ENCODE results near the gene PAK4. TPM values are rescaled to one million over a fixed set of nuclear protein-coding genes. Genes with fewer than 3 reads are reported as not detected.

The PAK4 gene
- total RNA-seq, 1 experiment from 2014 or later = 90.1 TPM

DNA sequence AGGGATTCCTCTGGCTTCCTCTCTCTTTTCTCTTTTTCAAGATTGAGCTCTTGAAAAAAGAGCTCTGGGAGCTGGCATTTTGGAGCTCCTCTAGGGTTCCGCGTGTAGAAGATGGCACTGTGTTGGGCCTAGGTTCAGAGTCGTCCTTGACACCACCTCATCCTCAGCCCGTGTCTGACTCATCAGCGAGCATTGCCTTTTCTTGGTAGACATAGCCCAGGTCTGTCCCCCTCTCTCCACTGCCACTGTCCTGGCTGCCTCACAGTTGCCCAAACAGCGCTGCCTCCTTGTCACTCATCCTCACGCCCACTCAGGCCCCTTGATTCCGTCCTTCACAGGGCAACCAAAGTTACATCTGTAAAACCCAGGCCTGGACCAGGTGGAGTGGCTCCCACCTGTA, 24.6 kb downstream of the PAK4 start:
- Histone ChIP-seq H3K9ac (ENCODE audit: low read length) (no peak overlapping the region), H3K9me3 (ENCODE audit: control insufficient read depth in 1 of 2, insufficient read depth in 1 of 2, low read depth in 1 of 2, low read length in 2 of 2) (no peaks in the 10 kb centered on the region), H3K4me3 (replicated peaks in 1 of 2; ENCODE audit: low read depth in 1 of 2, low read length in 2 of 2) (no peak overlapping the region), H3K79me2 (ENCODE audit: insufficient read depth, low read length) (peaks cover 92% of the 10 kb centered on the region), H3K27ac (ENCODE audit: low read depth, low read length) (no peak overlapping the region), H3K27me3 (ENCODE audit: insufficient read depth, low read length) (no peaks in the 10 kb centered on the region), H3K4me2 (ENCODE audit: low read length) (no peak overlapping the region), H4K20me1 (ENCODE audit: insufficient read depth) (no peaks in the 10 kb centered on the region), H3K9me2 (ENCODE audit: insufficient read depth) (no peaks in the 10 kb centered on the region), H3K4me1 (ENCODE audit: control insufficient read depth in 1 of 2, insufficient read depth in 2 of 2, low read length in 2 of 2) (peaks cover 19 to 29% of the 10 kb centered on the region in 2 experiments), H2AFZ (ENCODE audit: low read depth, low read length, poor library complexity, severe bottlenecking) (no peak overlapping the region), H3K36me3 (ENCODE audit: control insufficient read depth in 1 of 2, insufficient read depth in 2 of 2, low read length in 2 of 2) (no peaks in the 10 kb centered on the region)
- ChIA-PET RAD21 (ENCODE audit: low non-redundant PET in 1 of 2, low total read pairs in 2 of 2, uncharacterized antibody in 2 of 2, unreplicated experiment in 2 of 2) (no interaction called here), POLR2A (no interaction called here), CTCF (interaction anchor here (0.8 kb wide), 1 partner anchor 188 kb away, joined by 3 read pairs; no protein-coding TSS in a partner anchor)
- no peak for DNase-seq (ENCODE audit: low read depth, low spot score)
- TF ChIP-seq FOSL1 (IDR thresholded peaks at IDR 0.05; ENCODE audit: low read depth) (no peak), CEBPB (IDR thresholded peaks at IDR 0.05; ENCODE audit: low read depth) (no peak), CBX3 (IDR thresholded peaks at IDR 0.05; ENCODE audit: low read depth) (no peak), EGR1 (IDR thresholded peaks at IDR 0.05; ENCODE audit: low read depth) (no peak), EZH2phosphoT487 (IDR thresholded peaks at IDR 0.05; ENCODE audit: borderline replicate concordance) (no peak), ZFX (IDR thresholded peaks at IDR 0.05) (no peak), SIN3A (IDR thresholded peaks at IDR 0.05; ENCODE audit: low read depth) (no peak), TCF7L2 (IDR thresholded peaks at IDR 0.05; ENCODE audit: borderline replicate concordance, extremely low read depth, insufficient read depth, insufficient read length) (no peak), YY1 (IDR thresholded peaks at IDR 0.05; ENCODE audit: extremely low read depth, insufficient replicate concordance, low read depth, low read length) (no peak), POLR2A (IDR thresholded peaks at IDR 0.05; ENCODE audit: borderline replicate concordance, extremely low read depth, insufficient read depth, insufficient read length) (no peak), RAD21 (IDR thresholded peaks at IDR 0.05; ENCODE audit: low read depth) (no peak), ZNF274 (IDR thresholded peaks at IDR 0.05; ENCODE audit: low read depth, low read length) (no peak), POLR2AphosphoS5 (IDR thresholded peaks at IDR 0.05; ENCODE audit: low read depth, low read length) (no peak), ELF1 (IDR thresholded peaks at IDR 0.05; ENCODE audit: borderline replicate concordance, low read depth) (no peak)
- TF ChIP-seq, protein P1, sequence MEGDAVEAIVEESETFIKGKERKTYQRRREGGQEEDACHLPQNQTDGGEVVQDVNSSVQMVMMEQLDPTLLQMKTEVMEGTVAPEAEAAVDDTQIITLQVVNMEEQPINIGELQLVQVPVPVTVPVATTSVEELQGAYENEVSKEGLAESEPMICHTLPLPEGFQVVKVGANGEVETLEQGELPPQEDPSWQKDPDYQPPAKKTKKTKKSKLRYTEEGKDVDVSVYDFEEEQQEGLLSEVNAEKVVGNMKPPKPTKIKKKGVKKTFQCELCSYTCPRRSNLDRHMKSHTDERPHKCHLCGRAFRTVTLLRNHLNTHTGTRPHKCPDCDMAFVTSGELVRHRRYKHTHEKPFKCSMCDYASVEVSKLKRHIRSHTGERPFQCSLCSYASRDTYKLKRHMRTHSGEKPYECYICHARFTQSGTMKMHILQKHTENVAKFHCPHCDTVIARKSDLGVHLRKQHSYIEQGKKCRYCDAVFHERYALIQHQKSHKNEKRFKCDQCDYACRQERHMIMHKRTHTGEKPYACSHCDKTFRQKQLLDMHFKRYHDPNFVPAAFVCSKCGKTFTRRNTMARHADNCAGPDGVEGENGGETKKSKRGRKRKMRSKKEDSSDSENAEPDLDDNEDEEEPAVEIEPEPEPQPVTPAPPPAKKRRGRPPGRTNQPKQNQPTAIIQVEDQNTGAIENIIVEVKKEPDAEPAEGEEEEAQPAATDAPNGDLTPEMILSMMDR (IDR thresholded peaks at IDR 0.05 in 2 of 3, conservative IDR thresholded peaks at IDR 0.05 in 1 of 3; ENCODE audit: borderline replicate concordance in 1 of 3, insufficient read depth in 1 of 3, low read depth in 2 of 3, low read length in 2 of 3) = no peak
- TF ChIP-seq, protein P2, sequence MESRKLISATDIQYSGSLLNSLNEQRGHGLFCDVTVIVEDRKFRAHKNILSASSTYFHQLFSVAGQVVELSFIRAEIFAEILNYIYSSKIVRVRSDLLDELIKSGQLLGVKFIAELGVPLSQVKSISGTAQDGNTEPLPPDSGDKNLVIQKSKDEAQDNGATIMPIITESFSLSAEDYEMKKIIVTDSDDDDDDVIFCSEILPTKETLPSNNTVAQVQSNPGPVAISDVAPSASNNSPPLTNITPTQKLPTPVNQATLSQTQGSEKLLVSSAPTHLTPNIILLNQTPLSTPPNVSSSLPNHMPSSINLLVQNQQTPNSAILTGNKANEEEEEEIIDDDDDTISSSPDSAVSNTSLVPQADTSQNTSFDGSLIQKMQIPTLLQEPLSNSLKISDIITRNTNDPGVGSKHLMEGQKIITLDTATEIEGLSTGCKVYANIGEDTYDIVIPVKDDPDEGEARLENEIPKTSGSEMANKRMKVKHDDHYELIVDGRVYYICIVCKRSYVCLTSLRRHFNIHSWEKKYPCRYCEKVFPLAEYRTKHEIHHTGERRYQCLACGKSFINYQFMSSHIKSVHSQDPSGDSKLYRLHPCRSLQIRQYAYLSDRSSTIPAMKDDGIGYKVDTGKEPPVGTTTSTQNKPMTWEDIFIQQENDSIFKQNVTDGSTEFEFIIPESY (IDR thresholded peaks at IDR 0.05; ENCODE audit: extremely low read depth, insufficient replicate concordance, low read length) = no peak
- TF ChIP-seq, protein P3, sequence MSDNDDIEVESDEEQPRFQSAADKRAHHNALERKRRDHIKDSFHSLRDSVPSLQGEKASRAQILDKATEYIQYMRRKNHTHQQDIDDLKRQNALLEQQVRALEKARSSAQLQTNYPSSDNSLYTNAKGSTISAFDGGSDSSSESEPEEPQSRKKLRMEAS (IDR thresholded peaks at IDR 0.05) = no peak
- TF ChIP-seq, protein P4, sequence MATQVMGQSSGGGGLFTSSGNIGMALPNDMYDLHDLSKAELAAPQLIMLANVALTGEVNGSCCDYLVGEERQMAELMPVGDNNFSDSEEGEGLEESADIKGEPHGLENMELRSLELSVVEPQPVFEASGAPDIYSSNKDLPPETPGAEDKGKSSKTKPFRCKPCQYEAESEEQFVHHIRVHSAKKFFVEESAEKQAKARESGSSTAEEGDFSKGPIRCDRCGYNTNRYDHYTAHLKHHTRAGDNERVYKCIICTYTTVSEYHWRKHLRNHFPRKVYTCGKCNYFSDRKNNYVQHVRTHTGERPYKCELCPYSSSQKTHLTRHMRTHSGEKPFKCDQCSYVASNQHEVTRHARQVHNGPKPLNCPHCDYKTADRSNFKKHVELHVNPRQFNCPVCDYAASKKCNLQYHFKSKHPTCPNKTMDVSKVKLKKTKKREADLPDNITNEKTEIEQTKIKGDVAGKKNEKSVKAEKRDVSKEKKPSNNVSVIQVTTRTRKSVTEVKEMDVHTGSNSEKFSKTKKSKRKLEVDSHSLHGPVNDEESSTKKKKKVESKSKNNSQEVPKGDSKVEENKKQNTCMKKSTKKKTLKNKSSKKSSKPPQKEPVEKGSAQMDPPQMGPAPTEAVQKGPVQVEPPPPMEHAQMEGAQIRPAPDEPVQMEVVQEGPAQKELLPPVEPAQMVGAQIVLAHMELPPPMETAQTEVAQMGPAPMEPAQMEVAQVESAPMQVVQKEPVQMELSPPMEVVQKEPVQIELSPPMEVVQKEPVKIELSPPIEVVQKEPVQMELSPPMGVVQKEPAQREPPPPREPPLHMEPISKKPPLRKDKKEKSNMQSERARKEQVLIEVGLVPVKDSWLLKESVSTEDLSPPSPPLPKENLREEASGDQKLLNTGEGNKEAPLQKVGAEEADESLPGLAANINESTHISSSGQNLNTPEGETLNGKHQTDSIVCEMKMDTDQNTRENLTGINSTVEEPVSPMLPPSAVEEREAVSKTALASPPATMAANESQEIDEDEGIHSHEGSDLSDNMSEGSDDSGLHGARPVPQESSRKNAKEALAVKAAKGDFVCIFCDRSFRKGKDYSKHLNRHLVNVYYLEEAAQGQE (IDR thresholded peaks at IDR 0.05; ENCODE audit: low read depth) = no peak
- intact Hi-C loops (cut with micrococcal nuclease) = no loop called here
- ATAC-seq = no peak
- BruUV-seq (replicated peaks) = no TSS peak
